Glomerular visceral epithelial cell (primary cell): Measurements from ENCODE around the gene TMEM217.
A peak's percentile ranks its signal among the peaks of the same experiment; 100 is the strongest.
"Not testable (repeated sequence)": the region's sequence is repeated elsewhere in the genome, so short reads cannot be mapped to it uniquely, and the experiment has no call there.

Experiments
- DNase-seq: peaks from one replicate; pipeline ENCODE4 v3.0.0-alpha.2; 2016; ENCODE audit errors: extremely low spot score

Gene TMEM217

GRCh38 chr6:37257634-37258404 lies at the start of gene TMEM217, which contains the start of gene TBC1D22B:
Gene TMEM217 (minus strand): TSS chr6:37258144. CDS start chr6:37219030, 39,114 bp downstream.
Gene TBC1D22B (plus strand): TSS chr6:37257772. CDS start chr6:37257918, 146 bp downstream.
- peak; percentile 95 for DNase-seq

- not testable (repeated sequence) for DNase-seq
These were observed 49.5 kb upstream of the TMEM217 start for GRCh38 chr6:37307484-37307883.

GRCh38 chr6:37306624-37307222 lies 48.8 kb upstream of the TMEM217 start:
- DNase-seq, result no peak

- DNase-seq, result no peak
These were observed 48.0 kb upstream of the TMEM217 start for GRCh38 chr6:37305841-37306425.

- no peak for DNase-seq
These were observed 46.8 kb upstream of the TMEM217 start for GRCh38 chr6:37304766-37305165.

- peak; percentile 18 for DNase-seq
These were observed 46.1 kb upstream of the TMEM217 start for GRCh38 chr6:37303891-37304503.

- DNase-seq, result no peak
These were observed 45.2 kb upstream of the TMEM217 start for GRCh38 chr6:37303091-37303660.

- DNase-seq, result no peak
These were observed 44.2 kb upstream of the TMEM217 start for GRCh38 chr6:37302086-37302686.

GRCh38 chr6:37299990-37300389 lies 42.0 kb upstream of the TMEM217 start:
- no peak for DNase-seq

- DNase-seq, result no peak
These were observed 41.0 kb upstream of the TMEM217 start for GRCh38 chr6:37298958-37299357.

- not testable (repeated sequence) for DNase-seq
These were observed 39.7 kb upstream of the TMEM217 start for GRCh38 chr6:37297637-37298036.

- no peak for DNase-seq
These were observed 35.5 kb upstream of the TMEM217 start for GRCh38 chr6:37293426-37293825.

GRCh38 chr6:37289931-37290330 lies 32.0 kb upstream of the TMEM217 start:
- no peak for DNase-seq

GRCh38 chr6:37288247-37288646 lies 30.3 kb upstream of the TMEM217 start:
- no peak for DNase-seq

- DNase-seq, result no peak
These were observed 29.7 kb upstream of the TMEM217 start for GRCh38 chr6:37287519-37288157.

GRCh38 chr6:37285861-37286311 lies 27.9 kb upstream of the TMEM217 start:
- DNase-seq, result peak; percentile 44

GRCh38 chr6:37284781-37285180 lies 26.8 kb upstream of the TMEM217 start:
- DNase-seq, result no peak

GRCh38 chr6:37283671-37284151 lies 25.8 kb upstream of the TMEM217 start:
- DNase-seq, result no peak

- no peak for DNase-seq
These were observed 25.3 kb upstream of the TMEM217 start for GRCh38 chr6:37283268-37283667.

GRCh38 chr6:37282371-37282770 lies 24.4 kb upstream of the TMEM217 start:
- DNase-seq, result no peak
